Measurements from ENCODE around the gene LPAR3.

DNA sequence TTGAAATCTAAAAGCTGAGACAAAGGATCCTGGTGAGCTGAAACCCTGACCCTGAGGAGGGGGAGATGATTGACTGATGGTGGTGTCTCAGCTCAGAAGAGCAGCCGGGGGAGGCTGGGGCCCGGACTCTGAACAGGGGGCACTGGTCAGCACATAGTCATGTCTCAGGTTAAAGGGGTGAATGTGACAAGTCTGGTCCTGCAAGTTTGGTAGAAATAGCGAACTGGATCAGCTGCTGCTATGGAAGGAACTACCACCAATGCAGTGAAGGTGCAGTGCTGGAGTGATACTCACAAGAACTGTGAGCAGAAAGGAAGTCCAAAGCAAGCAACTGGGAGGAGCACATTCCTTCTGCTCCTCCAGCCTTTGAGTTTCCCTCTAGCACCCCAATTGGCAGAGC lies 104.0 kb downstream of the LPAR3 start:
- TF ChIP-seq, protein P1, sequence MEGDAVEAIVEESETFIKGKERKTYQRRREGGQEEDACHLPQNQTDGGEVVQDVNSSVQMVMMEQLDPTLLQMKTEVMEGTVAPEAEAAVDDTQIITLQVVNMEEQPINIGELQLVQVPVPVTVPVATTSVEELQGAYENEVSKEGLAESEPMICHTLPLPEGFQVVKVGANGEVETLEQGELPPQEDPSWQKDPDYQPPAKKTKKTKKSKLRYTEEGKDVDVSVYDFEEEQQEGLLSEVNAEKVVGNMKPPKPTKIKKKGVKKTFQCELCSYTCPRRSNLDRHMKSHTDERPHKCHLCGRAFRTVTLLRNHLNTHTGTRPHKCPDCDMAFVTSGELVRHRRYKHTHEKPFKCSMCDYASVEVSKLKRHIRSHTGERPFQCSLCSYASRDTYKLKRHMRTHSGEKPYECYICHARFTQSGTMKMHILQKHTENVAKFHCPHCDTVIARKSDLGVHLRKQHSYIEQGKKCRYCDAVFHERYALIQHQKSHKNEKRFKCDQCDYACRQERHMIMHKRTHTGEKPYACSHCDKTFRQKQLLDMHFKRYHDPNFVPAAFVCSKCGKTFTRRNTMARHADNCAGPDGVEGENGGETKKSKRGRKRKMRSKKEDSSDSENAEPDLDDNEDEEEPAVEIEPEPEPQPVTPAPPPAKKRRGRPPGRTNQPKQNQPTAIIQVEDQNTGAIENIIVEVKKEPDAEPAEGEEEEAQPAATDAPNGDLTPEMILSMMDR (conservative IDR thresholded peaks at IDR 0.05): no peak
- no peak for TF ChIP-seq EZH2 (IDR thresholded peaks at IDR 0.05; ENCODE audit: low read depth)

Measured in PC-9 (cell line).